Measurements from ENCODE around the gene PKP4.

Gene PKP4

DNA sequence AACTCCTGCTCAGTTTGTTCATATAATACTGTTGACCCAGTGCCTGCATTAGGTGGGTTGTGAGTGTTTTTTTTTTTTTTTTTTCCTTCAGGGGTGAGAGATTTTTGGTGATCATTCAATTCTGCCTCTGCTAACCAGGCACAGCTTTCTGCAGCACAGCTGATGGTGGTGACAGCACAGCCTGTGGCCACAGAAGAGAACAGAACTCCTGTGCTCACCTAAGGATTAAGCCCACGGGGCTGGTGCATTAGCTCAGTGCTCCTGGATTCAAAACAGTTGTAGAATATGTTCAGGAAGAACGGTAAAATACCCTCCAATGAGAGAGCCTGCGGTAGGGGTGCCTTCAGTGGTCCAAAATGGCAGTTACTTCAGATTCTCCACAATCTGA, 42.0 kb downstream of the PKP4 start:
- no peak for DNase-seq

DNA sequence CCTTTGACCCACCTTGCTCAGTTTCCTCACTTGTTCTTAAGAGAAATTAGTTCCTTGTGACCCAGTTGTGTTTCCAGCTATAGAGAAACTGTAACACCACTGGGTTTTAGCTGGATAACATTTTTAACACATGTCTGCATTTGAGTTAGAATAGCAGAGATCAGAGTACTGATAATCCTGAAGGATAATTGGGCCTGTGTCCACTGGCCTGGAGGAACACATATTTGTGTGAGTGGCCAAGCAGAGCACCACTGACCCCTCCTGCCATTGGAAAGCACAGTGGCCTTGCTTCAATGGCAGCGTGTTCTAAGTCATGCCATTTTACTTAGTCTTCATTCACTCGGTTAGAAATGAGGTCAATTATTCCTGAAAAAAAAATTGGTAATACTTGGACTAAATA, 42.6 kb downstream of the PKP4 start:
- no peak for DNase-seq

DNA sequence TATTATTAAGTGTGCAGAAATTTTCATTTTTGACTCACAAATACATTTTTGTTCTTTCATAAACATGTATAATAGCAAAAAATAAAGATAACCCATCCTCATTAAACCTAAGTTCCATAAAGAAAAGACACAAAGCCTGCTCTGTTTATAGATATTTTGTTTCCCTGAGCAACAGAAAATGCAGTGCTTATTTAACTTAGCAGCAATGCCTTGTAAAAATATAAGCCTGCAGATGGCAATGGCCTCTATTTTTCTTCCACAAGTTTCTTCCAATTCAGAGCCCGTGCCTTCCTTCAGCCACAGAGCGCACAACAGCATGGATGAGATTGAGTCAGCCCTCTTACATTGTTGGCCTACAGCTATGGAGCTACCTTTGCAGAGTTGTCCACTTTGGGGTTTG, 43.6 kb downstream of the PKP4 start:
- no peak for DNase-seq

DNA sequence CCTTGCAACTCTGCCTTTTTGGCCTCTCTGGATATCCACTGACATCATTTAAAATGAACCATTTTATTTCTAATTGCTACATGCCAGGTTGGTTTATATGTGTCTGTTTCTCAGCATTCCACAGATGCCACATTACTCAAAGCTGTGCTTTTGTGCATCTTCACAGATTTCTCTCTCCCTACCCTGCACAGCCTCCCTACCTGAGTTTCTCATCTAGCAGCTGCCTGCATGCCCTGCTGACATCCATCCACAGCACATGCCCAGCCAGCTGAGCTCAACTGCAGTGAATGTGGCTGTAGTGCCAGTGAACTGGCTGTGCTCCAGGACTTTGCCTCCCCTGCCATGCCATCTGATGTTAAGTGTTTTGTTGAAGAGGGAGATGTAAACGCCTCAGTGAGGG, 44.5 kb downstream of the PKP4 start:
- DNase-seq = no peak

DNA sequence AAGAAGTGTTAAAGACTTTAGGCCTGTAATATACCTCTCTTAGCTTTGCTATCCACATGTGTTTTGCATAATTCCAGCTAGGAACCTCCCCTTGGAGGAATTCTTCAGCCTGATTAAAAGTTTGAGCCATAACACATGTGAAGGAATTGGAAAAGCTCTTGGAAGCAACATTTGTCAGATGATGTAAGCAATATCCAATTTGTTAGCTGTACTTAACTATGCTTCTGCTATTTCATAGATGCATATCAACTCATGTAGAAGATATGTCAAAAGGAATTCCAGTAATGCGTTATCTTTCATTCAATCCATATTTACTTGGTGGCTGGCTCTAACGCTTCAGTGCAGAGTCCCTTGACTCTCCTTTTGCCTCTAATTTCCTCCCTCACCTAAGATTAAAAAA, 46.2 kb downstream of the PKP4 start:
- no peak for DNase-seq

DNA sequence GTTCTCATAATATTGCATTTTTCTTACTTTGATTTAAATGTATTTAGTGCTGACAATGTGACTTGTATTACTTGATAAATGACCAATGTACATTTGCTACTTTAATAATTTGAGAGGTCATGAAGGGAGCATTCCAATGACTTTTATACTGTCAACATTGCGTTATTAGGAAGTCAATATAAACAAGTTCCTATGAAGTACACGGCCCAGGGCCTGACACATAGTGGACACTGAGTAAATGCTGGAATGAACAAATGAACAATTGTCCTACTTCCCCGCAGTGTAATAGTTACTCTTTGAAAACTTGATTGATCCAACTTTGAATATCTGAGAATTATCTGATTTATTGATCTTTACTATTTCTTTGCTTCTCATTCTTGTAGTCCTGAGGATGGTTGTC, 47.3 kb downstream of the PKP4 start:
- DNase-seq = no peak

DNA sequence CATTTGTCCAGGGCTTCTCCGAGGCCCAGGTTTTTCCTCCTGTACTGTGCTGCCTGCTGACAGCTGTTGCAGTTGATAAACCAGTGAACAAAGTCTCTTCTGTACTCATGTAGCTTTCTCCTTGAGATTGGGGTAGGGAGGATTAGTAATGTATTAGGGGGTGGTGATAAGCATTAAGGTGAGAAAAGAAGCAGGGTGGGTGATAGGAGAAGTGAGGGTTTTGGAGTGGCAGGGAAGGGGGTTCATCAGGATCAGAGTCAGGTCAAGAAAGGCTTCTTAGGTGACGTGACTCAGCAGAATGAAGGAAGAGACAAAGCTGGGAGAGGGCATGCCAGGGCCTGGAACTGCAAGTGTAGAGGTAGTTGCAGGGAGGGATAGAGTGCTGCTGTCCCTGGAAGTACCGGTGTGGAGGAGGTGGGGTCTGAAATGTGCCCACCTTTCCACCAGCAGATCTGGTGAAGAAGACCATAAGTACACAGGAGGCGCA, 48.7 kb downstream of the PKP4 start:
- DNase-seq = no peak

DNA sequence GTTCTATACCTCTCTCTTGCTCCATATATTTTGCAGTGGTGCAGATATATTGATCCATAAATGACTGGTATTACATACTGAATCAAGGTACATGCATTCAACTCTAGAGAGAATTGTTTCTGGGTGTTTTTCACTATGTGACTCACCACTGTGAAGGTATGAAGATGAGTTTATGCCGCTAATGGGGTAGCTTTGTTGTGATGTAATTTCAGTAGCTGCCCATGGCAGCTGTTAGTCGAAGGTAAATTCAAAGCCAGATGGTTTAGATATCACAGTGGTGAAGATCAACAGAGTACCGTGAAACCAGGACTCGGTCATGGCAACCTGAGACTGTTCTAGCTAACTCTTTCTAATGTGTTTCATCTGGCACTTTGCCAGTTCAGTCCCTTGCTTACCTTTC, 50.4 kb downstream of the PKP4 start:
- DNase-seq = no peak

DNA sequence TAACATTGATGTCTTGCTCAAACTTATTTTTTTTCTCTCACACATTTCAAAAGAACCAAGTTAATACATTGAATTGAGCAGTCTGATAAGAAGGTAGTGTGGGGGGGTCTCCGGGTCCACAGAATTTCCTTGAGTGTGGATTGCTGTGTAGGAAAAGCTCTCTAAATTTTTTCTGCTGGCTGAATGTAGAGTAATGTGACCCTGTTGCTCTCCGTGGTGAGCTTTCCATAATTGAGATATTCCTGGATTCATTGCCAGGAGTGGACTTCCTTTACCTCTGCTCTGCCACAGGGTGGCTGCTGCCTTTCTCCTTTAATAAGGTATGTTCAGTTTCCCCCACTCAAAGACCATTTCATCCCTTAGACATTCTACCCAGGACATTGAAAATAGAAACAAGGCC, 50.9 kb downstream of the PKP4 start:
- DNase-seq = no peak

DNA sequence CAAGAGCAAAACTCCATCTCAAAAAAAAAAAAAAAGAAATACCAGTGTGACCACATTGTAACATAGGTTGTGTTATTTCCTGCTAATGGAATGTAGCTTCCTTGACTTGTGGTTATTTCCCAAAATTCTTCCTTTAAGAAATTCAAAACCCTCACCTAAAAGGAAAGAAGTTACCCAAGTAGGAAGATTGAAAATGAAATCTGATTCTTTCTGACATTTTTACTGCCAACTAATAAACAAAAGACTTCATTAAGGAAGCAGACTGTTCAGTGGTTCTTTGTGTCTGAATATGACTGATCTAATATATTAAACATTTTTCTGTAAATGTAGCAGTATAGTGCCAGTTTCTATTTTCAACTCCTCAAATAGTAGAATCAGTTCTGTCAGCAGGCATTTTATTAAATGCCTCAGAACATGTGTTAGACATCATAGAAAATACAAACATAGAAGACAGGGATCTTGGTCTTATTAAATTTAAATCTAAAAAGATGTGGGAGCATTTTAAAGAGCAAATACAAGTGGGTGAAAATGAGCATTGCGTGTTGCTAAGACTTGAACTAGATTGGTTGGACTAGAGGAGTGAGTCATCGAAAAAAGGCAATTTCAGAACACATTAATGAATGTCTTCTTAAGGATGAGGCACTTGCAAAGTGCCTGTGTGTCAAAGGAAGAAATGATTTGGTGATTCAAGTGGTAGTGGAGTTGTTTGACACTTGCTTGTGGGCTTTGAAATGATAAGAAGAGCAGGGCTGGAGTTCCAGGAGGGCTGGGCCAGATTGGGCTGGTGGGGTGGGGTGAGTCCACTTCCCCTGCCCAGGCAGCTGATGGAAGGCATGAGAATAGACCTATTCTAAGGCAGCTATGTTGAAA, 53.4 kb downstream of the PKP4 start:
- no peak for DNase-seq

DNA sequence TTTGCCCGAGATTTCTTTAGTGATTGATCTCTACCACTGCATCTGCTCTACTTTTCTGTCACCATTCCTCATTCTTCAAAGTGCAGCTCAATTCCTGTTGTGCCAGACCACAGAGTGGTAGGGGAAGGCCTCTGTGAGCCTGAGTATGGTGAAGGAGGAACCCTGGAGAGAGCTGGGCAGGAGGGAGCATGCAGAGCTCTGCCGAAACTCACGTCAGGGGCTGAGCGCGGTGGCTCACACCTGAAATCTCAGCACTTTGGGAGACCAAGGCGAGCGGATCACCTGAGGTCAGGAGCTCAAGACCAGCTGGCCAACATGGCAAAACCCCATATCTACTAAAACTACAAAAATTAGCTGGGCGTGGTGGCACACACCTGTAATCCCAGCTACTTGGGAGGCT, 54.1 kb downstream of the PKP4 start:
- DNase-seq = no peak

DNA sequence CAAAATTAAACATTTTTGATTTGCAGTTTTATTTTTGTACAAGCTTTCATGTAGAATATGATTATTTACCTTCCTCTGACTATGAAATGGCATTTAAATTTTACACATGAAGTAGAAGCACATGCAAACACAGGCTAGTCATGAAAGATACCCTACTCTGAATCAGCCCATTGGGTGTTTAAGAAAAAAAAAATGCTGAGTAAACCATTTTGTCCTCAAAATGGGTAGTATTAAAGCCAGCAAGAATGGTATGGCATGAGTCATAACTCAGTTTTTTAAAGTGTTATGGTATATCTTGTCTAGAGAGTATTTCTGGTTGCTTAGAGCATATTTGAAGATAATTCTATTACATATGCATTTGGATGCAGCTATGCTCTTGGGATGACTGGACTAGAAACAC, 55.0 kb downstream of the PKP4 start:
- no peak for DNase-seq

DNA sequence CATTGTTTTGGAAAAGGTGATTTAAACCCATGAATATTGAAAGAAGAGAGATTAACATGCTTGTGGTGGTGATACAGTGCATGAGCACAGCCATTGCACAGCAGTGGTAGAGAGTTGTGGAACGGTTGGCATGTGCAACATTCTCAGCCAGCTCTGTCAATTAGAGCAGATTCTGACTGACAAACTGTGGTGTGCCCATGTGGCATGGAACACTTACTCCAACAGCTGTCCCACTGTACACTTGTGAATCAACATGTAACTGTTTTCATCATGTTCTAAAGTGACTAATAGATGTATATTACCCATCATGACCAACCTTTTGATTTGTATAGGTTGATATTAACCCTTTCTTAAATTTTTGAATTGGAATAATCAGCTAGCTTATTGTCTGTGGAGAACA, 55.6 kb downstream of the PKP4 start:
- DNase-seq = no peak

DNA sequence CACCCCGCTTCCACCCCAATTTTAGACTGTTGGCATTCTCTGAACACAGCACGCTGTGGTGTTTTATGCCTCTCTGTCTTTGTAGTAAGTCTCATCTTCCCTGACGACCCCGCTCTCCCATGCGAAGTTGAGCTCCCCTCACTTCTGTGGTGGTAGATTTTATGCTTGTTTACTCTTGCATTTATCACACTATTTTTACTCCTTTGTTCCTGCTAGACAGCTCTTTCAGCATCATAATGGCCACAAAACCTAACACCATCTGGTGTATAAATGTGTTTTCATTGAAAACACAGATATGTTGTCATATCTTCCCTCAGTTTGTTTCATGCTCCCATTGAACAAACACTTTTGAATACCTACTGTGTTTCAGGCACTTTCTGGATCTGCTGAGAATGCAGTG, 57.1 kb downstream of the PKP4 start:
- DNase-seq = no peak

DNA sequence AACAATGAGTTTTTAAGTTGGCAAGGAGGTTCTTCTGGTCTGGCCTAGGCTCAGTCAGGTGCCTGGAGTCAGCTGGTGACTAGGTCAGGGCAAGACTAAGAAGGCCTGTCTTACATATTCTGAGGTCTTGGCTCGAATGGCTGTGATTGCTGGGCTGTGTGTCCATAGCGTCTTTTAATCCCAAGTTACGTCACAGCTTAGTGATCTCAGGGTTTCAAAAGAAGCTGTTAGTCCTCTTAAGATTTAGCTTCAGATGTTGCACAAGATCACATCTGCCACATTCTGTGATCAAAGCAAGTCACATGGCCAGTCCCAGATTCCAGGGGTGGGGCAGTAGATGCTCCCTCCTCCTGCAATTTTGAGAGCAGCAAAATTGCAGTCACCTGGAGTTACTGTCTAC, 61.3 kb downstream of the PKP4 start:
- DNase-seq = no peak

DNA sequence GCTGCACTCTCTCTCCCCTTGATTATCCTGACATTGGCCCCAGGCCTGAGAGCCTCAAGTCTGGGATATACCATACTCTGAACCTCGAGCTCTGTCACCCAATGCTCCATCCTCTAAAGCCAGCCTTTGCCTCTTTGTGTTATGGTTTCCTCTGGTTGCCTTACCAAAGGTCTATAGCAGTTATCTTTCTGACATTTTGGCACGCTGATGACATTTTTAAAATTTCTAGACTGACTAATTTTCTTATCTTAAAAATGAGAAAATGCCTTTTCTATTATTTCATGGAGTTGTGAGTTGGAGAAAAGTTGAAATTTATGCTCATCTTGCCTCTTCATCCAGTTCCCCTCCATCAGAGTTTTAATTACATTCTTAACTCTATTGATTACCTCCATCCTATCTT, 62.7 kb downstream of the PKP4 start:
- no peak for DNase-seq

DNA sequence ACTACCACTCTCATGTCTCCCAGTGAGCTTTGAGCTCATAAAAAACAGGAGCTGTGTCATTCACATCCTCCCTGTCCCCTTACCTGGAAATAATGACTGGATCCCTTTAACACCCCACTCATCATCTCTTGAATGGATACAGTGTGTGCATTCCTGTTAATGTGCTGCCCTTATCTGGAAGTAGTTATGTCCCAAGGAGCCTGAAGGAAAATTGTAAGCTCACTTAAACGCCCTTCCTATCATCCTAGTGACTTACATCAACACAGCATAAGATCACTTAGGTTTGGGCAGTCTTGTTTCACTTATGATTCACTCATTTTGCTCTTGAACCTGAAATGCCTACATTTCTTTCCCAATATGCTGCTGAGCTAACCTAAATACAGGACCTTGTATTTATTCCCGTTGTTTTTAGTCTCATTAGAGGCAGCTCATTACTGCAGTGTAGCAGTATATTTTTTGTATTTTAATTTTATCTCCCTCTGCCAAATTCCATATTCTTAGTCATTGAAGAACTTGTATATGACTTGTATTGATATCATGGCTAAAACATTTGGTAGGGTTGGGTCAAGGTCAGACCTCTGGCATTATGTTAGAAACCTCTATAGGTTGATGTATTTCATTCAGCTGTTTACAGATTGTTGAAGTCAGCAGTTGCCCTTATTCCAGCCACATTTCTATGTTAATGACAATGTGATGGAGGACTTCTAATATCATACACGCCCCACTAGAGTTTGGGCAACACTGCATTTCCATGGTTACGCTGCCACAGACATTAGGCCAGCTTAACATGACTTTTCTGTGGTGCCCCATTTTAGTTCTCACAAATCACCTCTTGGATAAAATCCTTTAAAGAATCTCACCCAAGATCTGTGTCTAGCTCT, 72.9 kb downstream of the PKP4 start:
- no peak for DNase-seq

DNA sequence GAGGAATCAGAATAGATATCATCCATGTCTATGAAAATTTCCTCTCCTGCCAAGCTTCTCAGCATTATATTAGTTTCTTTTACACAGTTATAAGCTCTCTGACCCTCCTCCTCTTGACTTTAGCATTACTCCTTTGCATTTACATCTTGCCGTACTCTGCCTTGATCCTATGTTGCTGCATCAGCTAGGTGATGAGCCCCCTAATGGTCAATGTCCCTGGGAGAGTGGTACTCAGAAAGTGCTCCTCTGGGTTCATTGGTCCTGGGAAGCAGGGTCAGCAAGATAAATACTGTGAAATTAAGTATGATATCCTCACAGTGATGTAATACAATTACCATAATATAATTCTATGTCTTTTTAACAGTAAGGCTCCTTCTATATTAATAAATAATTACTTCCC, 74.1 kb downstream of the PKP4 start:
- no peak for DNase-seq

DNA sequence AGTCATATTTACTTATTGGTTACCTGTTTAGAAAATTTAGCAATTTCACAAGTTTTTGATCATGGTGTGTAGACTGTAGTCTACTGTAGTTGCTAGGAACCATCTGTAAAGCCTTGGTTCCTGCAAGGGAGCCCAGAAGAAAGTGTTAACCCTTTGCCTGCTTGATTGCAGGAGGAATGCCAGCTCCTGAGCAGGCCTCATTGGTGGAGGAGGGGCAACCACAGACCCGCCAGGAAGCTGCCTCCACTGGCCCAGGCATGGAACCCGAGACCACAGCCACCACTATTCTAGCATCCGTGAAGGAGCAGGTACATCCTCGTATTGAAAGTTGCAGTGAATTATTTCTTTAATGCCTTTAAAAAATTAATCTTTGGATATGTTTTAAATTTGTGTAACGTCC, 76.3 kb downstream of the PKP4 start:
- no peak for DNase-seq

DNA sequence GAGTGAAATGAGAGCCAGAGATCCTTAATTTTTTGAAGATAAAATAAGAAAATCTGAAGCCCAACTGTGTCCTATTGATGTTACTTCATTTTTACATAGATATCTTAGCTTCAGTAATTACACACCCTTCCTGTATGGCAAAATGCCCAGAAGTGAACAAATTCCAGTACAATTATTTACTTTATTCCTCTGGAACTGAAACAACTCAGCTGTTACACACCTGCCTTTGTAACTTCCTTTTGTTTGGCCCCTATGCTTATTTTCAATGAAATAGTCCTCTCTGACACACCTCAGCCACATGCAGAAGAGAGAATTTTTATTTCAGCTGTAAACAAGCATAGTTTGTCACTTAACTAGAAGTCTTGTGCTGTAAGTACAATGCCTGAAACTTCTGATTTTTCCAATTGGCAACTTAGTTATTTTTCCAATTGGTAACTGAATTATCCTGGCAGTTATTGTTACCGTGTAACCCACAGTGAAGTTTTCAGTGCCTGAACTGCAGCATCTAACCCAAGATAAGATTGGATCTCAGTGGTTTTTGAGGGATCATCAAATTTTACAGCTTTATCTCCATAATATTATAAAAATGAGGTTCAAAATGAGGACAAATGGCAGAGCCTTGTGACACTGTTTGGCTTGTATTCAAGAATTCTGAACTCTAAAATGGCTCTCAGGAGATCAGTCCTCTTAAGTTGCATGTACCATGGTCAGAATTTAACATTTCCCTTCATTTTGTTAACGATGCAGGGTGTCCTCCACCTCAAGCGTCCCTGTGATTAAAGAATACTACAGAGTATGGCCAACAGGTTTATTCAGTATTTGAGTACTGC, 82.6 kb downstream of the PKP4 start:
- DNase-seq = no peak

DNA sequence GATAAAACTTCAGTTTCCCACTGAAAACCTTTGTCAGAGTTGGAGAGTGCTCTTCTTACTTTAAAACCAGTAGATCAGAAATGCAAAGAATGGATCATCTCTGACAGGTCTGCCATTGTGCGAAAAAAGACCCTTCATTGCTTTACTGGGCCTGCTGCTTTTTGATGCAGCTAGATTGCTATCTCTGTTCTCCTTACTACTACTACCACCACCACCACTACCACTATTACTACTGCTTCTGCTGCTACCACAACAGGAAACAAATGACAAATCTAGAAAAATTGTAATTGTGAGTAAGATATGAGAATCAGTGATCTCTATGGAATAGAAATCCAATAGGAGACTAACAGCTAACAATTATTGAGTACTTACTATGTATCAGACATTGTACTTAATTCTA, 85.8 kb downstream of the PKP4 start:
- DNase-seq = no peak

DNA sequence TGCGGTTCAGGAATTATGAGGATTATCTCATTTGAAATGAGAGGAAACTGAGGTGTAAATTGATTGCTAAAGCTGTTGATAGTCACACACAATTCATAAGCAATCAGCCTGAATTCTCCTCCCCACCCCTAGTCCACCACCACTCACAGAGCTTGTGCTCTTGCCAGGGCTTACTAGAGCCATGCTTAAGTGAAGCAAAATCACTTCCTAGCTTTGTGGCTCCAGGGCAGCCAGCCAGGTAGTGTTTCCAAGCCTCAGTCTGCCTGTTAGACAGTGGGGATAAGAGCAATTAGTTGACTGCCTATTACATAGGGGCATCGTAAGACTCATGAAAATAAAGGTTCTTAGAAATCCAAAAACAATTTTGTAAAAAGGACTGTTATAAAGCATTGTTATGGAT, 87.2 kb downstream of the PKP4 start:
- no peak for DNase-seq

DNA sequence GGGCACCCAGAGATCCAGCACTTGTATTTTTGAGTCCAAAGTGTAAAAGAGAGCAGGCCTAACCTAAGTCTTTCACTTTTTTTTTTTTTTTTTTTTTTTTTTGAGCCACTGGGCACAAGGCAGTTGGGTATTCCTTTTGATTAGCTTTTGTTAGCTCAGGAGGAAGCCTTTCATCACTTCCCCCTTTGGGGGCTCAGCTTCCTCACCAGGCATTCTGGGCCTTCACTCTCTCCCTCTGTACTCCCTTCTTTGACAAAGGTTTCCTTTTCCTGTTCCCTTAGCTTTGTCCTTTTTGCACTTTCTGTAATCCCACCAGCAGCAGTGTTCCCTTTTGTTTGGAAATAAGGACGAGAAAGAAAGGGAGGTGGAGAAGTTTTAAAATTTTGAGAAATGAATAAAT, 88.2 kb downstream of the PKP4 start:
- DNase-seq = no peak

All from CD4-positive, alpha-beta T cell treated with Interleukin-10 for 1 hour (primary cell).